Hematopoietic multipotent progenitor cell treated with erythropoietin and hydrocortisone succinate and interleukin-3 and kit ligand, for 8 days (in vitro differentiated cells): ENCODE measurements around the gene ZNF566.

Source experiments
- DNase-seq: peaks from one replicate; pipeline ENCODE4 v3.0.0-alpha.2; 2015

The ZNF566 gene

DNA sequence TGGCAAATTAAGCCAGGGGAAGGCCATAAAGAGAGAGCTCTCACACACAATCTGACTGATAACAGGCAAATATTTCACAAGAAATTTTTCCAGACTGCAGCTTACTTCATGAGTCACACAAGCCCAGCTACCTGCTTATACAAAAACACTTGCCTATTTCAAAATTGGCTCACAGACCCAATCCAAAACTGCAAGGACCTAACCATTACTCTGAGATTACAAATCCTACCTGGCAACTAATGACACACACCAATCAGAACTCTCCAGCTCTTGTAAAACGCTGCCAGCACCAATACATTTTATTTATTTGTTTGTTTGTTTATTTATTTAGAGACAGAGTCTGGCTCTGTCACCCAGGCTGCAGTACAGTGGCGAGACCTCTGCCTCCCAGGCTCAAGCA lies 52.8 kb downstream of the ZNF566 start:
- DNase-seq = no peak

DNA sequence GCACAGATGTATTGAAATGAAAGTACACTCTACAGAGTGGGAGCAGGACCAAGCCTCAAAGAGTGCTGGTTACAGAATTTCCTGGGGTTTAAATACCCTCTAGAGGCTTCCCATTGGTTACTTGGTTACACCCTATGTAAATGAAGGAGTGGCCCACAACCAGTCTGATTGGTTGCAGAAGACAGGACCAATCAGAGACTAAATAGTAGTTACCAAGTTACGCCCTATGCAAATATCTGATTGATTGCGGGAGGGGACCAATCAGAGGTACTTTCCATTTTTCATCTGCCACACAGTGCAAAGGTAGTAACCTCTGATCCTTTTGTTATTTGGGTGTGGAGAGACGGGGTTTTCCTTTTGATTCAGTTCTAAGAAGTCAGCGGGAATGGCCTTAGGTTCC lies 65.4 kb downstream of the ZNF566 start:
- no peak for DNase-seq

DNA sequence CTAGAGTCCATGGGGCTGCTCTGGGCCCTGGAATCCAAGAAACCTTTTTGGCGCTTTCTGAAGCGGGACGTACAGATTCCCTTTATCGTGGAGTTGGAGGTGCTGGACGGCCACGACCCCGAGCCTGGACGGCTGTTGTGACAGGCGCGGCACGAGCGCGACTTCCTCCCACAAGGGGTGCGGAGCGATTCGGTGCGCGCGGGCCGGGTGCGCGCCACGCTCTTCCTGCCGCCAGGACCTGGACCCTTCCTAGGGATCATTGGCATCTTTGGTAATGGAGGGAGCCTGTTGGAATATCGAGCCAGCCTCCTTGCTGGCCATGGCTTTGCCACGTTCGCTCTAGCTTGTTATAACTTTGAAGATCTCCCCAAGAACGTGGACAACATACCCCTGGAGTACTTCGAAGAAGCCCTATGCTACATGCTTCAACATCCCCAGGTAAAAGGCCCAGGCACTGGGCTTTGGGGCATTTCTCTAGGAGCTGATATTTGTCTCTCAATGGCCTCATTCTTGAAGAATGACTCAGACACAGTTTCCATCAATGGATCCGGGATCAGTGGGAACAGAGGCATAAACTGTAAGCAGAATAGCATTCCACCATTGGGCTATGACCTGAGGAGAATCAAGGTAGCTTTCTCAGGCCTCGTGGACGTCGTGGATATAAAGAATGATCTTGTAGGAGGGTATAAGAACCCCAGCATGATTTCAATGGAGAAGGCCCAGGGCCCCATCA lies 67.4 kb downstream of the ZNF566 start:
- DNase-seq = no peak

DNA sequence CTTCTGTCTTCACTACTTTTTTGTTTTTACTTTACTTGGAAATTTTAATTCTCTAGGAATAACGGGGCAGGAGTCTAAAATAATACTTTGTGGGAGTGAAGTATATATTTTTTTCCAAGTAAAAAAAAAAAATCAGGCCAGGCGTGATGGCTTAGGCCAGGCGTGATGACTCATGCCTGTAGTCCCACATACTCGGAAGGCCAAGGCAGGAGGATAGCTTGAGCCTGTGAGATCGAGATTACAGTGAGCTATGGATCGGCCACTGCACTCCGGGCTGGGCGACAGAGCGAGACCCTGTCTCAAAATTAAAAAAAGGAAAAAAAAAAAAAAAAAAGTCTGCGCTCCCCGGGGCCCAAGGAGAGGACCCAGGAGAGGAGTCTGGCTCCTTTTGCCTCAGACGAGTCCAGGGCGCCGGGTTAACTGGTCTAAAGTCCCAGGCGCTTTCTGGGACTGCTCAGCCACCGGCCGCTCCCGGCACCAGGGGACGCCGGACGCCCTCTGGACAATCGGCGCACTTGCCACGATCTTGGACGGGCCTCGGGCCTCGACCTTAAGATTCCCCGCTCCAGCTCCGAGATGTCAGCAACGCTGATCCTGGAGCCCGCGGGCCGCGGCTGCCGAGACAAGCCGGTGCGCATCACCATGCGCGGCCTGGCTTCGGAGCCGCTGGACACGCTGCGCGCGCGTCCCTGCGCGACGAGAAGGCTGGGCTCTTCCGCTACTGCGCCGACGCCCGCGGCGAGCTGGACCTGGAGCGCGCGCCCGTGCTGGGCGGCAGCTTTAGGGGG lies 68.2 kb downstream of the ZNF566 start:
- DNase-seq = peak; percentile 11

DNA sequence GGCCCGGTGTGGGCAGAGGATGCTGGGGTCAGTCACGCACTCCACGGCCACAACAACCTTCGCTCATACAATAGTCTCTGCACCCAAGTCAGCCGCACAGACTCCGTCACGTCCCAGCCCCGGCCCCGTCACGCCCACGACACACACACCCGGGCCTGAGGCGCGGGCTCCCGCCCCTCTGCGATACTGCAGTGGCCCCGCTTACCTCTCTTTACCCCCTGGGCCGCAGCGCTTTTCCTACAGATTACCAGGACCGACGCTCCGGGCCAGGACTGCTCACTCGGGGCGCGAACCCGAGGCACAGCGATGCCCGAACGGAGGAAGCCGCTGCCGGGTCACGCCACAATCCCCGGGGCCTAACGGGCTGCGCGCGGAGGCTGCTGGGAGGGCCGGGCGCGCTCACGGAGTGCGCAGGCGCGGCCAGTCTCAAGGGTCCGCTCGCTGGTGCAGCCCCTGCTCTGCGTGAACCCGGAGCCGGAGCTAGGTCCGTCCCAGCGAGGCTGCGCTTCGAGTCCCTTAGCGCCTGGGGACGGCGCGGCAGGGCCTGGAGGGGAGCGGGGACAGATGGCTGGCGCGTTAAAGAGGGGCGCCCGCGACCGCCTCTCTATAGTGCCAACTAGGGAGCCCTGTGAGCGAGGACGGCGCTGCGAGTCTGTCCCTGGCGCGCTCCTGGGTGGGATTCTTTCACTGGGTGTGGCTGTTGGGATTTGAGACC lies 70.9 kb downstream of the ZNF566 start, which contains the start of gene ZFP82:
Gene ZFP82 (minus strand): TSS at position 358 of the 715 bp plus-strand sequence. CDS start 8,855 bp downstream, outside the sequence.
- DNase-seq = peak; percentile 77

DNA sequence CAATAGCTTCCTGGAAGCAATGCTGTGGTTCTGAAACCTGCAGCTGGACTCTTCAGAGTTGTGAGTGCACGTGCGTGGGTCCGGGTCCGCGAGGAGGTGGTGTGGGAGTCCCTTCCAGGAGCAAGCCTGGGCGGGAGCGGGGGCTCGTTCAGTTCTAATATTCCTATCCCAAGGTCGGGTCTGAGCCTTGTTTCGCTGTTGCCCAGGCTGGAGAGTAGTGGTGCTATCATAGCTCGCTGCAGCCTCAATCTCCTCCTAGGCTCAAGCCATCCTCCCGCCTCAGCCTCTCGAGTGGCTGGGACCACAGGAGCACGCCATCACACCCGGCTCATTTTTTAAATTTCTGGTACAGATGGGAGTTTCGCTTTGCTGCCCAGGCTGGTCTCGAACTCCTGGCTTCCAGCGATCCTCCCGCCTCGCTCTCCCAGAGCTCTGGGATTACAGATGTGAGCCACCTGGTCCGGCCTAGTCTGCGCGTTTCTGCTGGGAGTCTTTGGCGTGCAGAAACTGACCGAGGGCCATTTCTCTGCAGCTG lies 71.5 kb downstream of the ZNF566 start:
- DNase-seq = no peak

DNA sequence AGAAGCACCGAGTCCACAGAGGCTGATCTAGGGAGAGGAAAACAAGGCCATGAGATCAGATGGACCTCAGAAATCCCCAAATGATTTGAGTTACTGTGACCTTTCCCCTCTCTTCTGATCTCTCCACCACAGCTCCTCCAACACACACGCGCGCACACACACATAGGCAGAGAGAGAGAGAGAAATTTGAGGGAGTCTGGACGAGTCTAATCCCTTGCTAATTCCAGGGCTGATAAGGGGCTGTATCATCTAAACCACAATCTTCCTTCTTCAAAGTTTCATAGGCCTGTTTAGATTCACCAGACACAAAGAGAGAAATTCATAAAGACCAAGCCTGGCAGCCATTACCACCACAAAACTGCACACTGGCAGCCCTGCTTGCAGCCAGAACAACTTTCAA lies 79.5 kb downstream of the ZNF566 start:
- DNase-seq = no peak

DNA sequence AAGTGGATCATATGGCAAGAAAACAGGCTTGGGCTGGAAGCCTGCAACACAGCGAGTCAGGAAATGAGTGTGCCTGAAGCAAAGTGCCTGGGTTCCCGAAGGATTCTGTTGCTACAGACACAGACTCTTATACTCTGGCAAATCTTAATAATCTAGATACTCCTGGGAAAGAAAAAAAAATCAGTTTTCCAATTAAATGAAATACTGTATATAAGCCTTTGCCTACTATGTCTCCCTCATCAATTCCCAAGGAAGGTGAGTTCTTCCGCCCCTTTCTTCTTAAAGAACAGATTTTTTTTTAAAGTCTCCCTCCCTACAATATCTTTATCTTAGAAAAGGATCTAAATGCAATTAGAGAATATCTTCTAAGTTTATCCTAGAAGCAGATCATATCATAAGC lies 81.3 kb downstream of the ZNF566 start:
- DNase-seq = no peak

DNA sequence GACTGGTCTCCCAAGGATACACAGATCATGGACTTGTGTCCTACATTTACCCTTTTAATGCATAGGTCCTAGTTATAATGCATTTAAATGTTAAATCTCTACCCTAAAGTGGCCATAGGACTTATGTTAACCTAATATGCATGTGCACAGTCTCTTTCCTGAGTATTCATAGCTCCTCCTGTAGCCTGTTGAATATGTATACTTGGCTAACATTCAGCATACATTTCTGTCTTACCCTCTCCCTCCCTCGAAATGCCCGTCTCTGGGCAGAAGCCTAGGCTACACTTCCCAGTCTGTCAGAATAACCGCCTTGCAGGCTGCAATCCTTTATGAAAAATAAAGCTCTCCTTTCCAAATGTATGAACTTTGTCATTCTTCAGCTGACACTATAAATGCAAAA lies 84.9 kb downstream of the ZNF566 start:
- DNase-seq = no peak

DNA sequence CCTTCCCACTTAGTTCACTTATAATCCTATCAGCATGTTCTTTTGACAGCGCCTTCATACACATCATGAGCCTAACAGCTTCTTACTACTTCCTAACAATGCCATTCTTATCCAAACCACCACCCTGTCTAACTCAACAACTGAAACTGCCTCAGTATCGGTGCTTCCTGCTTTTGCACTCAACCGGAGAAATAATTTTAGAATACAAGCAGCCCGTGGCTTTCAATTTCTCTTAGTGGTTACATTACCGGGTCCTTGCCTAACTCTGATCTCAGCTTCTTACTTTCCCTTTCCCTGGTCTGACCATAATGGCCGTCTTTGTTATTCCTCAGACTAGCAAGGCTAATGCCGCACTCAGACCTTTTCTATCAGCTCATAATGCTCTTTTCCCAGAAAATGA lies 87.9 kb downstream of the ZNF566 start:
- no peak for DNase-seq

DNA sequence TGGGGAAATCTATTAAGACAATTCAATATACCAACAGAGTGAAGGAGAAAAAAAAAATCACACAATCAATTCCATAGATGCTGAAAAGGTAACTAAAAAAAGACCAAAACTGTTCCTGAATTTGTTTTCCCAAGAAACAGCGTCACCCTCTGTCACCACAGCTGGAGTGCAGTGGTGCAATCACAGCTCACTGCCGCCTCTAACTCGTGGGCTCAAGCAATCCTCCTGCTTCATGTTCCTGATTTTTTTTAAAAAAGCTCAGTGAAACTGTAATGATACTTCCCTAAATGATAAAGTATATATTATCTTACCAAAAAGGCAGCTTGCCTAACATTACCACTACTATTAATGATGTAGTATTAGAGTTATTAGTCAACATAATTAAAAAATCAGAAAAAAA lies 90.8 kb downstream of the ZNF566 start:
- no peak for DNase-seq
